Epithelial cell of proximal tubule (primary cell): ENCODE results near the gene ATP5F1D. TPM values are rescaled to one million over a fixed set of nuclear protein-coding genes. Genes with fewer than 3 reads are reported as not detected.
A peak's percentile ranks its signal among the peaks of the same experiment; 100 is the strongest.
"Not testable (repeated sequence)": the region's sequence is repeated elsewhere in the genome, so short reads cannot be mapped to it uniquely, and the experiment has no call there.

Experiments
- DNase-seq: peaks from one replicate; pipeline ENCODE4 v3.0.0-alpha.2; 2011; ENCODE audit warnings: low read depth
- H3K4me3 ChIP-seq: 2 replicates; pipeline ENCODE4 v1.5.1; 2011; ENCODE audit warnings: low read depth, mild to moderate bottlenecking, low read length
- total RNA-seq: library from RNA; depleted of rRNA; stranded (reverse); fragments of >200 nt; gene quantifications from 2 replicates; pipeline ENCODE4 v1.2.3, GENCODE V29; 2015
- TF ChIP-seq, protein P1 (sequence below): conservative IDR thresholded peaks from 2 replicates; pipeline ENCODE4 v1.5.1; 2012; ENCODE audit warnings: low read depth, mild to moderate bottlenecking, low read length

Gene ATP5F1D
- total RNA-seq = 110 and 114 TPM in 2 replicates

DNA sequence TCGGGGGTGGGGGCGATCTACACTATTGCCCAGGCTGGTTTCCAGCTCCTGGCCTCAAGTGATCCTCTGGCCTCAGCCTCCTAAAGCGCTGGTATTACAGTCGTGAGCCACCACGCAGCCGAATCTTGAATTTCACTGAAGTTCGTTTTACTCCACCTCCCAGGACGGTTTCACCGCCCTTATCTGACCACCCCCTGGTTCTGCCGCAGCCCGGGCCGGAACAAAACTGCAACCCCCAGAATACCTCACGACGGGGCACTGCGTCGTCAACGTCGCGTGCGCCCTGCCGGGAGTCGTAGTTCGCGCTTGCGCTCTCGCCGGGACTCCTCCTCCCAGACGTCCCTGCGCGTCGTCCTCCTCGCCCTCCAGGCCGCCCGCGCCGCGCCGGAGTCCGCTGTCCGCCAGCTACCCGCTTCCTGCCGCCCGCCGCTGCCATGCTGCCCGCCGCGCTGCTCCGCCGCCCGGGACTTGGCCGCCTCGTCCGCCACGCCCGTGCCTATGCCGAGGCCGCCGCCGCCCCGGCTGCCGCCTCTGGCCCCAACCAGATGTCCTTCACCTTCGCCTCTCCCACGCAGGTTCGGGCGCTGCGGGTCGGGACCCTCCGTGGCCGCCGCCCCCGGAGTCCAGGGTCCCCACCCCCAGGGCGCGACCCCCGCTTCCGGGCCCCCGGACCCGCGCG lies at the start of gene ATP5F1D:
ATP5F1D (plus strand) TSS at position 335 of the 679 bp plus-strand sequence; CDS start at position 435, 100 bp downstream.
- DNase-seq = no peak
- TF ChIP-seq, protein P1, sequence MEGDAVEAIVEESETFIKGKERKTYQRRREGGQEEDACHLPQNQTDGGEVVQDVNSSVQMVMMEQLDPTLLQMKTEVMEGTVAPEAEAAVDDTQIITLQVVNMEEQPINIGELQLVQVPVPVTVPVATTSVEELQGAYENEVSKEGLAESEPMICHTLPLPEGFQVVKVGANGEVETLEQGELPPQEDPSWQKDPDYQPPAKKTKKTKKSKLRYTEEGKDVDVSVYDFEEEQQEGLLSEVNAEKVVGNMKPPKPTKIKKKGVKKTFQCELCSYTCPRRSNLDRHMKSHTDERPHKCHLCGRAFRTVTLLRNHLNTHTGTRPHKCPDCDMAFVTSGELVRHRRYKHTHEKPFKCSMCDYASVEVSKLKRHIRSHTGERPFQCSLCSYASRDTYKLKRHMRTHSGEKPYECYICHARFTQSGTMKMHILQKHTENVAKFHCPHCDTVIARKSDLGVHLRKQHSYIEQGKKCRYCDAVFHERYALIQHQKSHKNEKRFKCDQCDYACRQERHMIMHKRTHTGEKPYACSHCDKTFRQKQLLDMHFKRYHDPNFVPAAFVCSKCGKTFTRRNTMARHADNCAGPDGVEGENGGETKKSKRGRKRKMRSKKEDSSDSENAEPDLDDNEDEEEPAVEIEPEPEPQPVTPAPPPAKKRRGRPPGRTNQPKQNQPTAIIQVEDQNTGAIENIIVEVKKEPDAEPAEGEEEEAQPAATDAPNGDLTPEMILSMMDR = no peak
- H3K4me3 ChIP-seq = peak within 1 kb of the TSS; percentile 82

GRCh38 chr19:1199531-1199930 lies 42.0 kb upstream of the ATP5F1D start:
- no peak overlapping the region for H3K4me3 ChIP-seq
- TF ChIP-seq, protein P1 = no peak
- no peak for DNase-seq

DNA sequence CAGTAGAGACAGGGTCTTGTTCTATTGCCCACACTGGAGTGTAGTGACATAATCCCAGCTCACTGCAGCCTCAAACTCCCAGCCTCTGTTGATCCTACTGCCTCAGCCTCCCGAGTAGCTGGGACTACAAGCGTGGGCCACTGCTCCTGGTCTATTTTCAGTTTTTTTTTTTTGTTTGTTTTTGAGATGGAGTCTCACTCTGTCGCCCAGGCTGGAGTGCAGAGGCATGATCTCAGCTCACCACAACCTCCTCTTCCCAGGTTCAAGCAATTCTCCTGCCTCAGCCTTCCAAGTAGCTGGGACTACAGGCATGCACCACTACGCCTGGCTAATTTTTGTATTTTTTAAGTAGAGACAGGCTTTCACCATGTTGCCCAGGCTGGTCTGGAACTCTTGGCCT lies 40.9 kb upstream of the ATP5F1D start:
- not testable (repeated sequence) for DNase-seq

GRCh38 chr19:1205114-1206099 lies 36.1 kb upstream of the ATP5F1D start, which contains the start of gene STK11:
STK11 (plus strand) TSS chr19:1205778; CDS start chr19:1206914, 1,136 bp downstream.
- H3K4me3 ChIP-seq = peak within 1 kb of the TSS; percentile 84
- TF ChIP-seq, protein P1 = no peak
- DNase-seq = no peak

More for the DNA sequence above, 40.9 kb upstream of the ATP5F1D start:
- not testable (repeated sequence) for H3K4me3 ChIP-seq

GRCh38 chr19:1206150-1206863 lies 35.2 kb upstream of the ATP5F1D start:
- peak overlapping the region; percentile 84 for H3K4me3 ChIP-seq
- TF ChIP-seq, protein P1 = no peak
- no peak for DNase-seq

GRCh38 chr19:1206864-1207450 lies 34.6 kb upstream of the ATP5F1D start:
- H3K4me3 ChIP-seq = peak overlapping the region; percentile 84
- TF ChIP-seq, protein P1 = no peak
- DNase-seq = no peak

GRCh38 chr19:1208830-1209229 lies 32.7 kb upstream of the ATP5F1D start:
- H3K4me3 ChIP-seq = peak overlapping the region; percentile 2
- DNase-seq = not testable (repeated sequence)
